Gastroesophageal sphincter (tissue), 3 donors: ENCODE results near the gene DCT.

ENCODE experiments used
- EP300 ChIP-seq: sonication (generic); formaldehyde crosslinking; IDR thresholded peaks from one replicate; pipeline ENCODE4 v1.6.1; 2017; ENCODE audit warnings: antibody characterized with exemption, mild to moderate bottlenecking
- POLR2A ChIP-seq, 2 donors: fragments of 450-650 bp; IDR thresholded peaks; one replicate each; pipeline ENCODE4 v1.6.1; 2017; ENCODE audit warnings: antibody characterized with exemption in 2 of 2, mild to moderate bottlenecking in 2 of 2, moderate library complexity in 1 of 2
- POLR2AphosphoS5 ChIP-seq: sonication (generic); formaldehyde crosslinking; IDR thresholded peaks from one replicate; pipeline ENCODE4 v1.6.1; 2017; ENCODE audit warnings: antibody characterized with exemption
- TF ChIP-seq, protein P1 (sequence below), 4 experiments: fragments of 200-600 bp in 2 of 4; fragments of 450-650 bp in 2 of 4; sonication (generic) in 1 of 4; IDR thresholded peaks; one replicate each; pipeline ENCODE4 v1.5.1; 2017 to 2019; ENCODE audit warnings: antibody characterized with exemption in 4 of 4, mild to moderate bottlenecking in 2 of 4, moderate library complexity in 2 of 4

- TF ChIP-seq, protein P1, sequence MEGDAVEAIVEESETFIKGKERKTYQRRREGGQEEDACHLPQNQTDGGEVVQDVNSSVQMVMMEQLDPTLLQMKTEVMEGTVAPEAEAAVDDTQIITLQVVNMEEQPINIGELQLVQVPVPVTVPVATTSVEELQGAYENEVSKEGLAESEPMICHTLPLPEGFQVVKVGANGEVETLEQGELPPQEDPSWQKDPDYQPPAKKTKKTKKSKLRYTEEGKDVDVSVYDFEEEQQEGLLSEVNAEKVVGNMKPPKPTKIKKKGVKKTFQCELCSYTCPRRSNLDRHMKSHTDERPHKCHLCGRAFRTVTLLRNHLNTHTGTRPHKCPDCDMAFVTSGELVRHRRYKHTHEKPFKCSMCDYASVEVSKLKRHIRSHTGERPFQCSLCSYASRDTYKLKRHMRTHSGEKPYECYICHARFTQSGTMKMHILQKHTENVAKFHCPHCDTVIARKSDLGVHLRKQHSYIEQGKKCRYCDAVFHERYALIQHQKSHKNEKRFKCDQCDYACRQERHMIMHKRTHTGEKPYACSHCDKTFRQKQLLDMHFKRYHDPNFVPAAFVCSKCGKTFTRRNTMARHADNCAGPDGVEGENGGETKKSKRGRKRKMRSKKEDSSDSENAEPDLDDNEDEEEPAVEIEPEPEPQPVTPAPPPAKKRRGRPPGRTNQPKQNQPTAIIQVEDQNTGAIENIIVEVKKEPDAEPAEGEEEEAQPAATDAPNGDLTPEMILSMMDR (IDR thresholded peaks at IDR 0.05): no peak
- TF ChIP-seq EP300: no peak
- no peak for TF ChIP-seq POLR2A (IDR thresholded peaks at IDR 0.05)
- TF ChIP-seq POLR2AphosphoS5: no peak
These were observed 24.4 kb upstream of the DCT start for GRCh38 chr13:94503851-94504250.
